Measurements from ENCODE around the gene CEACAM3.

GRCh38 chr19:41845001-41845050 lies 48.4 kb downstream of the CEACAM3 start, which contains the start of gene DMRTC2:
- TF ChIP-seq CTCF (IDR thresholded peaks at IDR 0.05; ENCODE audit: poor library complexity) (no peak), EZH2 (IDR thresholded peaks at IDR 0.05; ENCODE audit: borderline replicate concordance) (no peak), EZH2phosphoT487 (IDR thresholded peaks at IDR 0.05; ENCODE audit: low read depth, severe bottlenecking, unreplicated experiment) (no peak)
